Mesendoderm (in vitro differentiated cells): ENCODE results near the gene PEX11B.
A peak's percentile ranks its signal among the peaks of the same experiment; 100 is the strongest.

Experiments
- DNase-seq: peaks from one replicate; pipeline ENCODE4 v3.0.0; 2013
- H2AK5ac ChIP-seq: 2 replicates; pipeline ENCODE4 v1.6.1; 2013; ENCODE audit warnings: low read length, inconsistent platforms
- H2BK120ac ChIP-seq: 2 replicates; pipeline ENCODE4 v1.6.1; 2013; ENCODE audit warnings: low read depth, mild to moderate bottlenecking, low read length, moderate library complexity, mixed read lengths
- H2BK15ac ChIP-seq: replicated peaks from 2 replicates; pipeline ENCODE4 v1.6.1; 2013; ENCODE audit warnings: low read depth, mild to moderate bottlenecking, moderate library complexity
- H2BK5ac ChIP-seq: 2 replicates; pipeline ENCODE4 v1.6.1; 2013; ENCODE audit warnings: low read length, inconsistent platforms
- H3K18ac ChIP-seq: 2 replicates; pipeline ENCODE4 v1.6.1; 2013; ENCODE audit warnings: mild to moderate bottlenecking, low read length, mixed read lengths
- H3K23ac ChIP-seq: one replicate; pipeline ENCODE4 v1.6.1; 2013; ENCODE audit warnings: low read length
- H3K27ac ChIP-seq: 2 replicates; pipeline ENCODE4 v1.5.1; 2013; ENCODE audit warnings: low read depth, mild to moderate bottlenecking, inconsistent platforms, low read length, moderate library complexity
- H3K27me3 ChIP-seq: 2 replicates; pipeline ENCODE4 v1.6.1; 2013; ENCODE audit warnings: low read length, control low read depth, mild to moderate bottlenecking, inconsistent platforms; ENCODE audit not compliant: insufficient read depth, poor library complexity
- H3K36me3 ChIP-seq: 2 replicates; pipeline ENCODE4 v1.6.1; 2013; ENCODE audit warnings: low read length, inconsistent platforms; ENCODE audit not compliant: control insufficient read depth, insufficient read depth
- H3K4ac ChIP-seq: one replicate; pipeline ENCODE4 v1.6.1; 2013; ENCODE audit warnings: low read depth, mild to moderate bottlenecking, low read length, moderate library complexity
- H3K4me1 ChIP-seq: 2 replicates; pipeline ENCODE4 v1.6.1; 2013; ENCODE audit warnings: low read depth, low read length, inconsistent platforms; ENCODE audit not compliant: control insufficient read depth
- H3K4me2 ChIP-seq: 2 replicates; pipeline ENCODE4 v1.6.1; 2013; ENCODE audit warnings: low read length
- H3K4me3 ChIP-seq: 2 replicates; pipeline ENCODE4 v1.5.1; 2013; ENCODE audit warnings: mild to moderate bottlenecking, low read length
- H3K56ac ChIP-seq: one replicate; pipeline ENCODE4 v1.6.1; 2013; ENCODE audit warnings: low read length
- H3K79me1 ChIP-seq: 2 replicates; pipeline ENCODE4 v1.6.1; 2013; ENCODE audit warnings: low read length, inconsistent platforms
- H3K79me2 ChIP-seq: 2 replicates; pipeline ENCODE4 v1.6.1; 2013; ENCODE audit warnings: mild to moderate bottlenecking, low read length; ENCODE audit not compliant: control insufficient read depth, insufficient read depth
- H3K9ac ChIP-seq: 2 replicates; pipeline ENCODE4 v1.6.1; 2013; ENCODE audit warnings: low read length, inconsistent platforms
- H4K5ac ChIP-seq: one replicate; pipeline ENCODE4 v1.6.1; 2013; ENCODE audit warnings: low read length
- H4K8ac ChIP-seq: one replicate; pipeline ENCODE4 v1.6.1; 2013; ENCODE audit warnings: low read depth, mild to moderate bottlenecking, control low read depth, low read length, moderate library complexity
- WGBS: extraction: QIAGEN DNeasy Blood & Tissue Kit; methylation state at CpG from one replicate; pipeline ENCODE4 v1.1.7; 2013; ENCODE audit warnings: low lambda C conversion rate, missing lambda C conversion rate; ENCODE audit not compliant: insufficient coverage; ENCODE audit errors: extremely low coverage; 5-methylcytosine and 5-hydroxymethylcytosine counted together

The PEX11B gene

DNA sequence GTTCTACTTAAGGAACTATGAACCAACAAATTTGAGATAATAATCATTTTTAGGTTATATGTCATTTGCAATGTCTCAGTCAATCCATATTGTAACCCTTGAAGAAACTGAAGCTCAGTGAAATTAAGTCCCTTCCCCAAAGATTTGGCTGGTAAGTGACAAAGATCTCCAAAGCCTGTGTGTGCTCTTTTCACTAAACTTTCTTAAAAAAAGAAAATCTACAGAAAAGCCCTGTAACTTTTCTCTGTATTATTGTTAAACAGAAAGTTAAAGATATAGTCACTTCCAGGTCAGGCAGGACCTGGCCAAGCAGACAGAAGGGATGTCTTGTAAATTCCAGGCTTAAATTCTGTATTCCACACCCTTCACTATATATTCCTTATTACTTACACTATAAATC is 37.8 kb upstream of the PEX11B start:
- H4K8ac ChIP-seq = no peak overlapping the region
- DNase-seq = no peak
- no peaks in the 10 kb centered on the region for H3K36me3 ChIP-seq
- no peak overlapping the region for H2BK5ac ChIP-seq
- H3K4me3 ChIP-seq = no peak overlapping the region
- H3K27me3 ChIP-seq = peaks cover 3% of the 10 kb centered on the region
- H3K4ac ChIP-seq = no peak overlapping the region
- no peak overlapping the region for H2BK120ac ChIP-seq
- H3K27ac ChIP-seq = no peak overlapping the region
- H3K23ac ChIP-seq = no peak overlapping the region
- H3K79me1 ChIP-seq = peaks cover 1% of the 10 kb centered on the region
- no peak overlapping the region for H3K4me2 ChIP-seq
- peaks cover 11% of the 10 kb centered on the region for H3K4me1 ChIP-seq
- no peak overlapping the region for H3K9ac ChIP-seq
- no peak overlapping the region for H4K5ac ChIP-seq
- no peak overlapping the region for H2AK5ac ChIP-seq
- H3K56ac ChIP-seq = no peak overlapping the region
- H2BK15ac ChIP-seq = no peak overlapping the region
- H3K79me2 ChIP-seq = no peaks in the 10 kb centered on the region
- H3K18ac ChIP-seq = no peak overlapping the region

DNA sequence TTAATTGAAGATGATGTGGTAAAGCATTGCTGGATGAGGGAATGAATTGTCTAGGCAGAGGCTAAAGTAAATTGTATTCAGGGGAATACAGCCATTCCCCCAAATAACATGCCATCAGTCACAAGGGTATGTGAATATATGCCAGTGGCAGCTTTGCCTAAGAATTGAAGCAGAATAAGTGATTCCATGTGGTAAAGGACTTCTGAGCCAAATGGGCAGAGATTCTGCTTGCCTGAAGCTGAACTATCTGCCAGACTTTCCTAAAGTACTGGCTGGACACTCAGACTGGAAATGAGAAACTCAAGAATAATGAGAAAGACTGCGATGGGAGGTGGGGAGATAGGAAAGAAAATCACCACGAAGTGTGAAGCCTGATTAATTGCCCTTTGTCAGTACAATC is 36.9 kb upstream of the PEX11B start:
- Histone ChIP-seq H3K23ac (no peak overlapping the region), H3K79me1 (peaks cover 1% of the 10 kb centered on the region), H3K18ac (no peak overlapping the region), H3K4ac (no peak overlapping the region), H3K4me3 (no peak overlapping the region), H4K5ac (no peak overlapping the region), H3K36me3 (no peaks in the 10 kb centered on the region), H2BK15ac (no peak overlapping the region), H3K27ac (no peak overlapping the region), H2AK5ac (no peak overlapping the region), H3K4me2 (peak overlapping the region; percentile 8), H2BK5ac (no peak overlapping the region), H3K4me1 (peaks cover 15% of the 10 kb centered on the region), H4K8ac (no peak overlapping the region), H3K79me2 (no peaks in the 10 kb centered on the region), H3K56ac (peak overlapping the region; percentile 18), H3K27me3 (peaks cover 3% of the 10 kb centered on the region), H2BK120ac (no peak overlapping the region), H3K9ac (peak overlapping the region; percentile 13)
- no CpG with 5 or more reads among the region's 2 CpGs for WGBS
- no peak for DNase-seq

DNA sequence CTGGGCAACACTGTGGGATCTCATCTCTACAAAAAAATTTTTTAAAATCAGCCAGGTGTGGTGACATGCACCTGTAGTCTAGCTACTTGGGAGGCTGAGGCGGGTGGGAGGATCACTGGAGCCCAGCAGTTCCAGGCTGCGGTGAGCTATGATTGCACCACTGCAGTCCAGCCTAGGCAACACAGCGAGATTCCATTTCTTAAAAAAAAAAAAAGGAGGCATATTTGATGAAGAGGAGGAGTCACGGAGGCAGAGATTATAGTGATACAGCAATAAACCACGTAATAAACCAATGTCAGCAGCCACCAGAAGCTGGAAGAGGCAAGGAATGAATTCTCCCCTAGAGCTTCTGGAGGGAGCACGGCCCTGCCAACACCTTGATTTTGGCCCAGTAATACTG is 35.3 kb upstream of the PEX11B start:
- no peak overlapping the region for H4K8ac ChIP-seq

DNA sequence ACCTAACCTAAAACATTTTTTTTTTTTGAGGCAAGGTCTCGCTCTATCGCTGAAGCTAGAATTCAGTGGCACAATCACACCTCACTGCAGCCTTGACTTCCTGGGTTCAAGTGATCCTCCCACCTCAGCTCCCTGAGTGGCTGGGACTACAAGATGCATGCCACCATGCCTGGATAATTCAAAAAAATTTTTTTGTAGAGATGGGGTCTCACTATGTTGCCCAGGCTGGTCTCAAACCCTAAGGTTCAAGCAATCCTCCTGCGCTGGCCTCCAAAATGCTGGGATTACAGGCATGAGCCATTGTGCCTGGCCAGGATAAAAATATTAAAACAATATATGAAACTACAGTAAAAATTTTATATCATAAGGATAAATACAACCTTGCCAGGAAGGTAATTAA is 34.4 kb upstream of the PEX11B start:
- Histone ChIP-seq H3K36me3 (no peaks in the 10 kb centered on the region), H3K79me1 (peaks cover 3% of the 10 kb centered on the region), H3K27ac (no peak overlapping the region), H3K9ac (no peak overlapping the region), H3K18ac (no peak overlapping the region), H4K5ac (no peak overlapping the region), H2AK5ac (no peak overlapping the region), H3K4me1 (peaks cover 11% of the 10 kb centered on the region), H3K23ac (no peak overlapping the region), H3K4me3 (no peak overlapping the region), H2BK120ac (no peak overlapping the region), H3K4me2 (no peak overlapping the region), H2BK5ac (no peak overlapping the region), H2BK15ac (no peak overlapping the region), H4K8ac (no peak overlapping the region), H3K4ac (no peak overlapping the region), H3K79me2 (no peaks in the 10 kb centered on the region), H3K56ac (no peak overlapping the region), H3K27me3 (peaks cover 1% of the 10 kb centered on the region)
- DNase-seq = no peak
- WGBS = no CpG with 5 or more reads among the region's 3 CpGs

More for the DNA sequence above, 35.3 kb upstream of the PEX11B start:
- H2AK5ac ChIP-seq = no peak overlapping the region
- no peak overlapping the region for H3K4me2 ChIP-seq
- no peaks in the 10 kb centered on the region for H3K79me2 ChIP-seq
- no peak overlapping the region for H2BK15ac ChIP-seq
- H3K23ac ChIP-seq = no peak overlapping the region
- H3K9ac ChIP-seq = no peak overlapping the region
- no peak overlapping the region for H3K18ac ChIP-seq
- no peak overlapping the region for H2BK120ac ChIP-seq
- H2BK5ac ChIP-seq = no peak overlapping the region
- no peak for DNase-seq
- H3K4me1 ChIP-seq = peaks cover 13% of the 10 kb centered on the region
- H3K27ac ChIP-seq = no peak overlapping the region
- H3K56ac ChIP-seq = no peak overlapping the region
- WGBS = no CpG with 5 or more reads among the region's 6 CpGs
- no peak overlapping the region for H3K4ac ChIP-seq
- peaks cover 1% of the 10 kb centered on the region for H3K27me3 ChIP-seq
- peaks cover 3% of the 10 kb centered on the region for H3K79me1 ChIP-seq
- no peak overlapping the region for H3K4me3 ChIP-seq
- H3K36me3 ChIP-seq = no peaks in the 10 kb centered on the region
- no peak overlapping the region for H4K5ac ChIP-seq

DNA sequence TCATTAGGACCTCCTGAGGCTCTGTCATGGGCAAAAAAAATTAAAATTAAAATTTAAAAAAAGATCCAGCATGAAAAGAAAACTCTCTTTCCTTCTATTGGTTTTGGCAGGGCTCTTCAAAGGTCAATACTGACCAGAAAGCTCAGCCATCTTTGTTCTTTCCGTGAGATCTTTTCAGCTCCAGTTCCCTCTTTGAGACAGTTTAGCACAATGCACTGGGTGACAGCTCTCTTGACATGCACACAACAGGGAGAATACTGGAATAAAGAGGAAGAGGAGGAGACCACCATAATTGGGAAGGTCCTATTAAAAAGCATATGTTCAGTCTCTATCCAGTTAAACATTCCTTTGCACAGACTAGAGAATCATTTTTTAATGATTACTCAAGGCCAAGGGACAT is 33.0 kb upstream of the PEX11B start:
- H3K79me2 ChIP-seq = no peaks in the 10 kb centered on the region
- no peak overlapping the region for H3K9ac ChIP-seq
- H3K27ac ChIP-seq = no peak overlapping the region
- no peak overlapping the region for H2BK120ac ChIP-seq
- H3K18ac ChIP-seq = no peak overlapping the region
- H4K8ac ChIP-seq = no peak overlapping the region
- H3K4me1 ChIP-seq = peaks cover 11% of the 10 kb centered on the region
- H3K4me2 ChIP-seq = no peak overlapping the region
- peaks cover 1% of the 10 kb centered on the region for H3K27me3 ChIP-seq
- H2BK5ac ChIP-seq = no peak overlapping the region
- no peak overlapping the region for H3K56ac ChIP-seq
- H3K4me3 ChIP-seq = no peak overlapping the region
- H3K23ac ChIP-seq = no peak overlapping the region
- H3K4ac ChIP-seq = no peak overlapping the region
- H2BK15ac ChIP-seq = no peak overlapping the region
- no peak overlapping the region for H4K5ac ChIP-seq
- no peak for DNase-seq
- H3K36me3 ChIP-seq = no peaks in the 10 kb centered on the region
- H3K79me1 ChIP-seq = peaks cover 3% of the 10 kb centered on the region
- WGBS = no CpG with 5 or more reads among the region's 1 CpG
- no peak overlapping the region for H2AK5ac ChIP-seq

DNA sequence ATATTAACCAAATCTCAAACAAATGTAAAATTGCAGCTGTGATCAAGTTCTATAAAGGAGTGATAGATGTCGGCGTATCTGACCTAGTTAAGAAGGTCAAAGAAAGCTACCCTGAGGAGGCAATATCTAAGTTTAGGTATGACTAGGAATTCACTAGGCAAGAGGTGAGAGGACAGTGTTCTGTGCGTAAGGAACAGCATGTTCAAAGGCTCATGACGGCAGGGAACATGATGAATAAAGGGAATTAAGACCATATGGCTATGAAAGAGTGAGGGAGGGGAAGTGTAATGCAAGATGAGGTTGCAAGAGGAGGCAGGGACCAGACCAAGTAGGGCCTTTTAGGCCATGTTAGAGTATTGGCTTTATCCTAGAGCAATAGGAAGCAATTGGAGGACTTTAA is 30.7 kb upstream of the PEX11B start:
- no peaks in the 10 kb centered on the region for H3K36me3 ChIP-seq
- no CpG with 5 or more reads among the region's 4 CpGs for WGBS
- no peak for DNase-seq

More for the DNA sequence above, 30.7 kb upstream of the PEX11B start:
- Histone ChIP-seq H2AK5ac (no peak overlapping the region), H3K27ac (no peak overlapping the region), H3K56ac (peak overlapping the region; percentile 38), H3K79me2 (no peaks in the 10 kb centered on the region), H3K18ac (no peak overlapping the region), H3K9ac (no peak overlapping the region), H3K4ac (no peak overlapping the region), H3K27me3 (no peaks in the 10 kb centered on the region), H3K4me2 (no peak overlapping the region), H3K4me1 (peaks cover 8% of the 10 kb centered on the region), H2BK5ac (no peak overlapping the region), H2BK15ac (no peak overlapping the region), H3K79me1 (peaks cover 2% of the 10 kb centered on the region), H2BK120ac (no peak overlapping the region), H3K23ac (no peak overlapping the region), H4K8ac (no peak overlapping the region), H3K4me3 (no peak overlapping the region), H4K5ac (no peak overlapping the region)
